Activated CD8-positive, alpha-beta memory T cell treated with anti-CD3 and anti-CD28 coated beads, Interleukin-2, amount 10 ng/mL, durations not matched to agents 7 days and 5 days (primary cell): ENCODE data around the gene GOLGA6L24. TPM values are rescaled to one million over a fixed set of nuclear protein-coding genes. Genes with fewer than 3 reads are reported as not detected.
"Not testable (repeated sequence)": the region's sequence is repeated elsewhere in the genome, so short reads cannot be mapped to it uniquely, and the experiment has no call there.

Source experiments
- ATAC-seq: fragments of 150-1000 bp; cut with Tn5 transposase; one replicate; pipeline ENCODE4 v1.10.0; 2021; ENCODE audit warnings: moderate library complexity
- CTCF ChIA-PET: fragments of 350-600 bp; sonication (Branson Sonifier 250); formaldehyde crosslinking; loops from one replicate; lab custom pipeline; 2021; ENCODE audit warnings: antibody characterized with exemption; lab: Charles Lee
- DNase-seq: peaks from one replicate; pipeline ENCODE4 v3.0.0-alpha.2; 2020
- H3K27ac Mint-ChIP-seq: one replicate; pipeline ENCODE4 v1.8.0; 2021; ENCODE audit warnings: mild to moderate bottlenecking, mixed read lengths
- H3K27me3 Mint-ChIP-seq: one replicate; pipeline ENCODE4 v1.8.0; 2021; ENCODE audit warnings: mixed read lengths
- H3K36me3 Mint-ChIP-seq: one replicate; pipeline ENCODE4 v1.8.0; 2021; ENCODE audit warnings: mild to moderate bottlenecking, mixed read lengths
- H3K4me1 Mint-ChIP-seq: one replicate; pipeline ENCODE4 v1.8.0; 2021; ENCODE audit warnings: mixed read lengths
- H3K4me3 Mint-ChIP-seq: one replicate; pipeline ENCODE4 v1.8.0; 2021; ENCODE audit warnings: mild to moderate bottlenecking, moderate library complexity, mixed read lengths
- H3K9me3 Mint-ChIP-seq: one replicate; pipeline ENCODE4 v1.8.0; 2022; ENCODE audit warnings: low read depth, mixed read lengths
- total RNA-seq, 2 experiments: library from RNA; stranded (reverse); gene quantifications; one replicate each; pipeline ENCODE4 v1.2.3, GENCODE V29; 2021

The GOLGA6L24 gene
- total RNA-seq, 2 experiments from 2014 or later, result not detected

DNA sequence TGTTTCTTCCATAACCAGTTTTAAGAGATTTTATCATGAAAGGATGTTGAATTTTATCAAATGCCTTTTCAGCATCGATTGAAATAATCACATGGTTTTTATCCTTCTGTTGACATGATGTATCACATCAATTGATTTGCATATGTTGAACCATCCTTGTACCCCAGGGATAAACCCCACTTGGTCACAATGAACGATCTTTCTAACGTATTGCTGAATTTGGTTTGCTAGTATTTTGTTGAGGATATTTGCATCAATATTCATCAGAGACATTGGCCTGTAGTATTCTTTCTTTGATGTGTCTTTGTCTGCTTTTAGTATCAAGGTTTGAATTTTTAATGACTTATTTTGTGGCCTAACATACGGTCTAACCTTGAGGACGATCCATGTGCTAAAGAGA, 49.2 kb downstream of the GOLGA6L24 start:
- H3K4me3 Mint-ChIP-seq, H3K27me3 Mint-ChIP-seq, H3K4me1 Mint-ChIP-seq, CTCF ChIA-PET, ATAC-seq, H3K9me3 Mint-ChIP-seq, H3K27ac Mint-ChIP-seq, DNase-seq: not testable (repeated sequence)
- peaks cover 22% of the 10 kb centered on the region for H3K36me3 Mint-ChIP-seq

Other genes starting within 250 kb of the GOLGA6L24 start
- 10 to 100 TPM; 41.6 to 42.9 TPM for gene HERC2, start 35.9 kb downstream of the GOLGA6L24 start, total RNA-seq
- gene GOLGA8F, start 20.6 kb upstream of the GOLGA6L24 start, total RNA-seq, result not detected
- gene GOLGA8G, start 174.9 kb upstream of the GOLGA6L24 start, total RNA-seq, result not detected
- gene GOLGA6L25, start 195.5 kb upstream of the GOLGA6L24 start, total RNA-seq, result not detected